ENCODE data around the gene WDPCP. TPM values are rescaled to one million over a fixed set of nuclear protein-coding genes. Genes with fewer than 3 reads are reported as not detected.
"Not testable (repeated sequence)": the region's sequence is repeated elsewhere in the genome, so short reads cannot be mapped to it uniquely, and the experiment has no call there.

Gene WDPCP
- total RNA-seq, 1 donor from 2014 or later = 5.2 TPM

DNA sequence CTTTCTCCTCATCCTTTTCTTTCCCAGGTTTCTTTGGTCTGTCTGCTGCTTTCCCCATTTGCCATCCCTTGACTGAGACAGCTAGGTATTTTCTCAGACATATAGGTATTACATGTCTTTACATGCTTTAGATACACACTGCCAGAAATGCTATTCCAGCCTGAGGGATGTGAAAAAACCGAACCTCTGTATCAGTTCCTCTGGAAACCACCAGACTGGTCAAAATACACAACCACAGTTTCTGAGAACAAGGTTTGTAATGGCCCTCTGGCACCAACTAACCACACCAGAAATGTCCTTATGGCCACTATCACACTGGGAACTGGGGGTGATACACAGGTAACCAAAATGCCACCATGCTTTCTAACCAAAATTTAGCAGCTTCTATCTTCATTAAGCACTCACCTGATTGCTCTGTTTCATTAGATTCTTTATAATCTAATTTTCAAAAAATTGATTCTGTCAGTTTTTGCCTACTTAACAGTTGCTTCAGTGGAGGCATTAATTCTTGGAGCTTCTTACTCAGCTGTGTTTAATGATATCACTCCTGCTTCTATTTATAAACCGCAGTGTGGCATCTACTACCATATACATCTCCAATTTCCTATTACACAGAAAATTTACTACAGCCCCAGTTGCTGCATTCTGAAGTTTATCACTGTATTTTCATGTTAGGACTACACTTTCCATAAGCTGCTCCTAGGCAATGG lies 243.5 kb downstream of the WDPCP start:
- H3K4me3 ChIP-seq = no peak overlapping the region
- H3K9me3 ChIP-seq = peaks cover 8 to 24% of the 10 kb centered on the region in 2 donors
- H3K36me3 ChIP-seq = no peaks in the 10 kb centered on the region
- DNase-seq (ENCODE audit: low spot score in 2 of 2) = no peak
- TF ChIP-seq, protein P1, sequence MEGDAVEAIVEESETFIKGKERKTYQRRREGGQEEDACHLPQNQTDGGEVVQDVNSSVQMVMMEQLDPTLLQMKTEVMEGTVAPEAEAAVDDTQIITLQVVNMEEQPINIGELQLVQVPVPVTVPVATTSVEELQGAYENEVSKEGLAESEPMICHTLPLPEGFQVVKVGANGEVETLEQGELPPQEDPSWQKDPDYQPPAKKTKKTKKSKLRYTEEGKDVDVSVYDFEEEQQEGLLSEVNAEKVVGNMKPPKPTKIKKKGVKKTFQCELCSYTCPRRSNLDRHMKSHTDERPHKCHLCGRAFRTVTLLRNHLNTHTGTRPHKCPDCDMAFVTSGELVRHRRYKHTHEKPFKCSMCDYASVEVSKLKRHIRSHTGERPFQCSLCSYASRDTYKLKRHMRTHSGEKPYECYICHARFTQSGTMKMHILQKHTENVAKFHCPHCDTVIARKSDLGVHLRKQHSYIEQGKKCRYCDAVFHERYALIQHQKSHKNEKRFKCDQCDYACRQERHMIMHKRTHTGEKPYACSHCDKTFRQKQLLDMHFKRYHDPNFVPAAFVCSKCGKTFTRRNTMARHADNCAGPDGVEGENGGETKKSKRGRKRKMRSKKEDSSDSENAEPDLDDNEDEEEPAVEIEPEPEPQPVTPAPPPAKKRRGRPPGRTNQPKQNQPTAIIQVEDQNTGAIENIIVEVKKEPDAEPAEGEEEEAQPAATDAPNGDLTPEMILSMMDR (IDR thresholded peaks at IDR 0.05) = no peak
- H3K27me3 ChIP-seq = no peaks in the 10 kb centered on the region
- no peak overlapping the region for H3K27ac ChIP-seq
- intact Hi-C loops (cut with DNase I) = no loop called here
- no peaks in the 10 kb centered on the region for H3K4me1 ChIP-seq

DNA sequence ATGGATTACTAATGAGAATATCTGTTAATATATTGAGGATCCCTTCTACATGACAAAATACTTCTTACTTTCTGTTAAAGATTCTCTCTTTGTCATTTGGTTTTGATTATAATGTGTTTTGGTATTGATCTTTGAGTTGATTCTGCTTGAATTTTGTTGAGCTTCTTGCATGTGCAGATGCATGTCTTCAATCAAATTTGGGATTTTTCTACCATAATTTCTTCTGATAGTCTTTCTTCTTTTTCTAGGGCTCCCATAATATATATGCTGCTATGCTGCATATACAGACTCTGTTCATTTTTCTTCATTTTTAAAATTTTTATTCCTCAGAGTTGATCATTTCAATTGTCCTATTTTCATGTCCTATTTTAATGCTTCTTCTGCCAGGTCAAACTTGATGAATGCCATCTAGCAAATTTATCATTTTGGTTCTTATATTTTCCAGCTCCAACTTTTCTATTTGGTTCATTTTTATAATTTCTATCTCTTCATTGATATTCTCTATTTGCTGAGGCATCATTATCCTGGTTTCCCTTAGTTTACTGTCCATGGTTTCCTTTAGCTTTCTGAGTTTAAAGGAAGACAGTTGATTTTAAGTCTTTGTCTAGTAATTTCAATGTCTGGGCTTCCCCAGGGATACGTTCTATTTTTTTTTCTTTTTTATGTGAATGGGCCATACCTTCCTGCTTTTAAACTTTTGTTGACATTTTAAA lies 244.7 kb downstream of the WDPCP start:
- no peak overlapping the region for H3K4me3 ChIP-seq
- H3K9me3 ChIP-seq = peaks cover 8 to 23% of the 10 kb centered on the region in 2 donors
- no peaks in the 10 kb centered on the region for H3K4me1 ChIP-seq
- H3K36me3 ChIP-seq = no peaks in the 10 kb centered on the region
- TF ChIP-seq, protein P1 (IDR thresholded peaks at IDR 0.05) = no peak
- no peak for DNase-seq (ENCODE audit: low spot score in 2 of 2)
- intact Hi-C loops (cut with DNase I) = no loop called here
- no peaks in the 10 kb centered on the region for H3K27me3 ChIP-seq
- no peak overlapping the region for H3K27ac ChIP-seq

DNA sequence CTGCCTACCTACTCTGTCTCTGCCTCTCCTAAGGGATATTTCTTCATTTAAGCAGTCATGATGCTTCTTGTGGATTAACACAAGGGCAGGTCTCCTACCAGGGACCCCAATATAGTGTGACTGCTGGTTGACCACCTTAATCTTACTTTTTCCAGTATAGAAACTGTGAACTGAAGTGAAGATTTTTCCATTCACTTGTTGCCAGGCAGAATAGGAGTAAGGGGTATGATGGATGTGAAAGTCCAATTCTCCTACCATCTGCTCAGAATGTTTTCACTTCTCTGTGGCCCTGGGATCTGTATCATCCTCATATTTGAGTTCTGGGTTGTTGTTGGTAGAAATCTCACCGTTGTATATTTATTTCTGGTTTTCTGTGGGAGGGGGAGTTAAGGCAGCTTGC lies 247.8 kb downstream of the WDPCP start:
- Histone ChIP-seq H3K4me1 (no peaks in the 10 kb centered on the region), H3K27ac (no peak overlapping the region), H3K9me3 (peaks cover 8 to 28% of the 10 kb centered on the region in 2 donors), H3K27me3 (no peaks in the 10 kb centered on the region), H3K36me3 (no peaks in the 10 kb centered on the region), H3K4me3 (no peak overlapping the region)
- no peak for DNase-seq (ENCODE audit: low spot score in 2 of 2)
- TF ChIP-seq, protein P1 (IDR thresholded peaks at IDR 0.05) = no peak
- intact Hi-C loops (cut with DNase I) = no loop called here

DNA sequence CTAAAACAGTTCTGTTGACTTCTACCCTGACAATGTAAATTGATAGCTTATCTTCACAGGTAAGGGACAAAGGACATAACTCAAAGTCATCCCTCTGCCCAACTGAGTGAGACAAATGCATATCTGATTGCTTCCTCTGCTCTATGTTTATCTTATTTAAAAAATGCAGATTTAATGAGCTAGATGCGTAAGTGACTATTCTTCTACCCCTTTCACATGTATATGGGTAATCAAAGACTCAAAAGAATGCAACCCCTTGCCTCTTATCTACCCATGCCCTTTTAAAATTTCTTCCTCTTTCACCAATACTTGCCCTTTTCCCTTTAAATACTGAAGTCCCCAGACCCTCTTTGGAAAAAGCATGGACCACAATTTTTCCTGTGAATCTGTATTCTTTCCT lies 253.4 kb downstream of the WDPCP start:
- intact Hi-C loops (cut with DNase I) = no loop called here
- no peaks in the 10 kb centered on the region for H3K36me3 ChIP-seq
- no peaks in the 10 kb centered on the region for H3K27me3 ChIP-seq
- H3K4me3 ChIP-seq = no peak overlapping the region
- TF ChIP-seq, protein P1 (IDR thresholded peaks at IDR 0.05) = no peak
- no peak for DNase-seq (ENCODE audit: low spot score in 2 of 2)
- no peaks in the 10 kb centered on the region for H3K4me1 ChIP-seq
- H3K9me3 ChIP-seq = peaks cover 0 to 5% of the 10 kb centered on the region in 2 donors
- no peak overlapping the region for H3K27ac ChIP-seq

DNA sequence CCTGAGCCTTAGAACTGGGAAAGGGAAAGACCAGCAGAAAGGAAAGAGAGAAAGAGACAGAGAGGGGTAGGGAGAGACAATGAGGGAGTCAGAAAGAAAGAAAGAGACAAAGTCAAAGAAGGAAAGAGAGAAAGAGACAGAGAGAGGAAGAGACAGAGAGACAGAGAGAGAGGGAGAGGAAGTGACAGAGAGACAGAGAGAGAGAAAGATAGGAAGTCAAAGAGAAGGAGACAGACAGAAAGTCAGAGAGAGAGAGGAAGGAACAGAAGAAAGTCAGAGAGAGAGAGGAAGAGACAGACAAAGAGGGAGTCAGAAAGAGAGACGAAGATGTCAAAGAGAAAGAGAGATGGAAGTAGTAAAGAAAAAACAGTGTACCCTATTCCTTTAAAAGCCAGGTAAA lies 261.8 kb downstream of the WDPCP start:
- intact Hi-C loops (cut with DNase I) = no loop called here
- no peaks in the 10 kb centered on the region for H3K36me3 ChIP-seq
- H3K27me3 ChIP-seq = no peaks in the 10 kb centered on the region

DNA sequence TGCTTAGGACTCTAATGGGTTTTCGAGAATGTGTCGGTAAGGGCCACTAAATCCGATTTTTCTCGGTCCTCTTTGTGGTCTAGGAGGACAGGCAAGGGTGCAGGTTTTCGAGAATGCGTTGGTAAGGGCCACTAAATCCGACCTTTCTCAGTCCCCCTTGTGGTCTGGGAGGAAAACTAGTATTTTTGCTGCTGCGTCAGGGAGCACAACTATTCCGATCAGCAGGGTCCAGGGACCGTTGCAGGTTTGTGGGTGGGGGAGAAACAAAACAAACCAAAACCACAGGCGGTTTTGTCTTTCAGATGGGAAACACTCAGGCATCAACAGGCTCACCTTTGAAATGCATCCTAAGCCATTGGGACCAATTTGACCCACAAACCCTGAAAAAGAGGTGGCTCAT lies 264.6 kb downstream of the WDPCP start:
- H3K27ac ChIP-seq; DNase-seq (ENCODE audit: low spot score in 2 of 2); intact Hi-C loops (cut with DNase I); H3K27me3 ChIP-seq; H3K4me1 ChIP-seq; H3K4me3 ChIP-seq; H3K36me3 ChIP-seq: not testable (repeated sequence)
- peaks cover 0 to 16% of the 10 kb centered on the region in 2 donors for H3K9me3 ChIP-seq

More for the DNA sequence above, 261.8 kb downstream of the WDPCP start:
- Histone ChIP-seq H3K4me3 (no peak overlapping the region), H3K9me3 (peaks cover 0 to 13% of the 10 kb centered on the region in 2 donors), H3K4me1 (no peaks in the 10 kb centered on the region), H3K27ac (no peak overlapping the region)
- no peak for DNase-seq (ENCODE audit: low spot score in 2 of 2)
- TF ChIP-seq, protein P1 (IDR thresholded peaks at IDR 0.05) = no peak

DNA sequence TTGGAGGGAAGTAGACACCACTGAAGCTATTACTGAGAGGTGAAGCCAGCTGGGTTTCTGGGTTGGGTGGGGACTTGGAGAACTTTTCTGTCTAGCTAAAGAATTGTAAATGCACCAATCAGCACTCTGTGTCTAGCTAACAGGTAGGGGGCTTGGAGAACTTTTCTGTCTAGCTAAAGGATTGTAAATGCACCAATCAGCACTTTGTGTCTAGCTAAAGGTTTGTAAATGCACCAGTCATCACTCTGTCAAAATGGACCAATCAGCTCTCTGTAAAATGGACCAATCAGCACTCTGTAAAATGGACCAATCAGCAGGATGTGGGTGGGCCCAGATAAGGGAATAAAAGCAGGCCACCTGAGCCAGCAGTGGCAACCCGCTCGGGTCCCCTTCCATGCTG lies 266.3 kb downstream of the WDPCP start:
- H3K36me3 ChIP-seq; H3K27me3 ChIP-seq; H3K4me1 ChIP-seq; H3K27ac ChIP-seq; DNase-seq (ENCODE audit: low spot score in 2 of 2); intact Hi-C loops (cut with DNase I); H3K4me3 ChIP-seq: not testable (repeated sequence)
- peaks cover 0 to 16% of the 10 kb centered on the region in 2 donors for H3K9me3 ChIP-seq
